GM13977 (cell line): ENCODE data around the gene GPRC5B.
A peak's percentile ranks its signal among the peaks of the same experiment; 100 is the strongest.

Source experiments
- DNase-seq: peaks from one replicate; pipeline ENCODE4 v3.0.0; 2012; ENCODE audit warnings: low spot score
- in situ Hi-C: fragments of 300-500 bp; cut with MboI; formaldehyde crosslinking; loops from one replicate; pipeline ENCODE4 v1.12.0; 2022; ENCODE audit warnings: low sequenced_read_pairs, low pct_unique_long_range_greater_than_20kb, mixed read lengths, inconsistent platforms; ENCODE audit not compliant: unreplicated experiment
- TF ChIP-seq, protein P1 (sequence below): IDR thresholded peaks from 2 replicates; pipeline ENCODE4 v1.5.1; 2012; ENCODE audit warnings: mild to moderate bottlenecking, control low read depth; ENCODE audit not compliant: insufficient read depth; ENCODE audit errors: extremely low read depth, missing control alignments

Gene GPRC5B

GRCh38 chr16:19898924-19899604, 14.4 kb upstream of the GPRC5B start:
- in situ Hi-C loops, result no loop called here
- DNase-seq, result peak; percentile 66
- TF ChIP-seq, protein P1, sequence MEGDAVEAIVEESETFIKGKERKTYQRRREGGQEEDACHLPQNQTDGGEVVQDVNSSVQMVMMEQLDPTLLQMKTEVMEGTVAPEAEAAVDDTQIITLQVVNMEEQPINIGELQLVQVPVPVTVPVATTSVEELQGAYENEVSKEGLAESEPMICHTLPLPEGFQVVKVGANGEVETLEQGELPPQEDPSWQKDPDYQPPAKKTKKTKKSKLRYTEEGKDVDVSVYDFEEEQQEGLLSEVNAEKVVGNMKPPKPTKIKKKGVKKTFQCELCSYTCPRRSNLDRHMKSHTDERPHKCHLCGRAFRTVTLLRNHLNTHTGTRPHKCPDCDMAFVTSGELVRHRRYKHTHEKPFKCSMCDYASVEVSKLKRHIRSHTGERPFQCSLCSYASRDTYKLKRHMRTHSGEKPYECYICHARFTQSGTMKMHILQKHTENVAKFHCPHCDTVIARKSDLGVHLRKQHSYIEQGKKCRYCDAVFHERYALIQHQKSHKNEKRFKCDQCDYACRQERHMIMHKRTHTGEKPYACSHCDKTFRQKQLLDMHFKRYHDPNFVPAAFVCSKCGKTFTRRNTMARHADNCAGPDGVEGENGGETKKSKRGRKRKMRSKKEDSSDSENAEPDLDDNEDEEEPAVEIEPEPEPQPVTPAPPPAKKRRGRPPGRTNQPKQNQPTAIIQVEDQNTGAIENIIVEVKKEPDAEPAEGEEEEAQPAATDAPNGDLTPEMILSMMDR, result peak; percentile 68

- in situ Hi-C loops, result no loop called here
- TF ChIP-seq, protein P1, result no peak
- no peak for DNase-seq
Observed at GRCh38 chr16:19898166-19898565, 13.5 kb upstream of the GPRC5B start.

DNA sequence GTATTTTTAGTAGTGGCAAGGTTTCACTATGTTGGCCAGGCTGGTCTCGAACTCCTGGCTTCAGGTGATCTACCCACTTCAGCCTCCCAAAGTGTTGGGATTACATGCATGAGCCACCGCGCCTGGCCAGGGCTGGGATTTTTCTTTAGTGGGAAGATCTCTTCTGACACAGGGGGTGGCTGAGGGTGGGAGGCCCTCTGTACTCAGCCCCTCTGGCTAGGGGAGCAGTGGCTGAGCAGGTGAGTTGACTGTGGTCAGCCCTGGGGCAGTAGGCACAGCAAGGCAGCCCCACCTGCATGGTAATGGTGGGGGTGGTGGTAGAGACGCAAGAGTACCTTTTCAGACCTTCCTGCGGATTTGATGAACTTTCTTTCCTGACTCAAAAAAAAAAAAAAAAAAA, 12.3 kb upstream of the GPRC5B start:
- no peak for DNase-seq
- in situ Hi-C loops, result no loop called here
- TF ChIP-seq, protein P1, result no peak

- in situ Hi-C loops, result no loop called here
- TF ChIP-seq, protein P1, result no peak
- no peak for DNase-seq
Observed at GRCh38 chr16:19894586-19894985, 9.9 kb upstream of the GPRC5B start.

- no peak for DNase-seq
- in situ Hi-C loops, result no loop called here
- TF ChIP-seq, protein P1, result no peak
Observed at GRCh38 chr16:19892902-19893301, 8.3 kb upstream of the GPRC5B start.

- in situ Hi-C loops, result no loop called here
- TF ChIP-seq, protein P1, result no peak
- no peak for DNase-seq
Observed at GRCh38 chr16:19890901-19891300, 6.3 kb upstream of the GPRC5B start.
